GM21529 (cell line): Measurements from ENCODE around the gene APOC4.
"Not testable (repeated sequence)": the region's sequence is repeated elsewhere in the genome, so short reads cannot be mapped to it uniquely, and the experiment has no call there.

Source experiments
- ATAC-seq: cut with Tn5 transposase; IDR thresholded peaks from one replicate; pipeline ENCODE4 v1.9.1; 2021; ENCODE audit not compliant: unreplicated experiment

Gene APOC4

GRCh38 chr19:44914433-44915206 is 27.4 kb upstream of the APOC4 start, which contains the start of gene APOC1:
APOC1 (plus strand) TSS chr19:44914608; CDS start chr19:44914892, 284 bp downstream.
- ATAC-seq: peak; percentile 94

DNA sequence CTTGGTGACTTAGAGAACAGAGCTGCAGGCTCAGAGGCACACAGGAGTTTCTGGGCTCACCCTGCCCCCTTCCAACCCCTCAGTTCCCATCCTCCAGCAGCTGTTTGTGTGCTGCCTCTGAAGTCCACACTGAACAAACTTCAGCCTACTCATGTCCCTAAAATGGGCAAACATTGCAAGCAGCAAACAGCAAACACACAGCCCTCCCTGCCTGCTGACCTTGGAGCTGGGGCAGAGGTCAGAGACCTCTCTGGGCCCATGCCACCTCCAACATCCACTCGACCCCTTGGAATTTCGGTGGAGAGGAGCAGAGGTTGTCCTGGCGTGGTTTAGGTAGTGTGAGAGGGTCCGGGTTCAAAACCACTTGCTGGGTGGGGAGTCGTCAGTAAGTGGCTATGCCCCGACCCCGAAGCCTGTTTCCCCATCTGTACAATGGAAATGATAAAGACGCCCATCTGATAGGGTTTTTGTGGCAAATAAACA is 17.8 kb upstream of the APOC4 start:
- ATAC-seq: no peak

DNA sequence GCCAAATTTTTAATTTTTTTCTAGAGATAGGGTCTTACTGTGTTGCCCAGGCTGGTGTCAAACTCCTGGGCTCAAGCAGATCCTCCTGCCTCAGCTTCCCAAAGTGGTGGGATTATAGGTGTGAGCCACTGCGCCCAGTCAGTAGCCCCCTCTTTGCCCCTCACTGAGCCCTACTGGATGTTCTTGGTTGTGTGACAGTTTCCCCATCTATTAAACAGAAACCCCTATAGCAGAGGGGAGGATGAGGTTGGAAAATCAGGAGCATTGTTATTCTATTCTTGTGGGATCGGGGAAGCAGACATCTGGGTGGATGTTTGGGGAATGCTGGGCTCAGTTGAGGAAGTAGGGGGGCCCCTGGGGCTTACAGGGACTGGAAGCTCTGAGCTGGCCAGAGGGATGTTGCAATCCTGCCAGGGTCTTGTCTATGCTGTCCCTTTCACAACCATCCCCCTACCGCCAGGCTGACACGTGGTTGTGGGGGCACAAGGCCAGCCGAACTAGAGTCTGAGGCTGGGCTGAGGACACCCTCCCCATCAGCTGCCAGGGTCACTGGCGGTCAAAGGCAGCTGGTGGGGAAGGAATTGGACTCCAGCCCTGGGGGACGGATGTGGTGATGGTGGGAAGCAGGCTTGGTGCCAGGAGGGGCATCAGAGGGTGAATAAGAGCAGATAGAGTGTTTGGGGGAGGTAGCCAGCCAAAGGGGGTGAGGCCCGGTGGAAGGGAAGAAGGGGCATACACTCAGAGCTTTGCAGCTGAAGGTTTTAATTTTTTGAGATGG is 16.7 kb upstream of the APOC4 start:
- no peak for ATAC-seq

DNA sequence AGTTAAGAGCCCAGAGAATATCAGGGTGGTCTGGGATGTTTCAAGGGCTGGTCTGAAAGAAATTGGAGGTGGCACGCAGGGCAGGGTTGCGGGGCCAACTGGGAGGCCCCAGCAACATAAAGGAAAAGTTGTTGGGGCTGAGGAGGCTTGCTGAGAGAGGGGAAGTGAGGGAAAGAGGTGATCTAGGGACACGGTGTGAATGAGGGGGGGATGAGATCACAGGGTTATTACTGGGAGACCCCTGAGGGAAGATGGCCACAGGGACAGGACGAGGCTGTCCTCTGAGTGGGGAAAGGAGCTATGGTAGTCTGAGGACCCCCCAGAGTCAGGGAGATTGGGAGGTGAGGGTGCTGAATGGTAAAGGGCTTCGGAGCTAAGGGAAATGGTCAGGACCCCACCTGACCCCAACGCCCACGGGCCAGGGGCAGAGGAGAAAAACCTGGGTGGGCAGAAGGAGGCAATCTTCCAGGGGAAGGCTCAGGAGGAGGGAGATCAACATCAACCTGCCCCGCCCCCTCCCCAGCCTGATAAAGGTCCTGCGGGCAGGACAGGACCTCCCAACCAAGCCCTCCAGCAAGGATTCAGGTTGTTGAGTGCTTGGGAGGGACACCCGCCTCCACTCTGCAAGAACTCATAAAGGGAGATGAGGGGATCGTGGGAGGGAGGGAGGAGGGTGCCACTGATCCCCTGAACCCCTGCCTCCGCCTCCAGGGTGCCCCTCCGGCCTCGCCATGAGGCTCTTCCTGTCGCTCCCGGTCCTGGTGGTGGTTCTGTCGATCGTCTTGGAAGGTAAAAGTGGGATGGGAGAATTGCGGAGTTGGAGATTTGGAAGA is 15.6 kb upstream of the APOC4 start:
- ATAC-seq: not testable (repeated sequence)

GRCh38 chr19:44927746-44928145 is 14.3 kb upstream of the APOC4 start:
- no peak for ATAC-seq

- no peak for ATAC-seq
Measured at GRCh38 chr19:44930088-44930487, 11.9 kb upstream of the APOC4 start.

GRCh38 chr19:44931541-44931940 is 10.5 kb upstream of the APOC4 start:
- no peak for ATAC-seq

GRCh38 chr19:44939668-44940067 is 2.4 kb upstream of the APOC4 start:
- ATAC-seq: no peak

- ATAC-seq: peak; percentile 80
Measured at GRCh38 chr19:44943801-44944249, 1.8 kb downstream of the APOC4 start.

- no peak for ATAC-seq
Measured at GRCh38 chr19:44947041-44947581, 5.1 kb downstream of the APOC4 start.

- no peak for ATAC-seq
Measured at GRCh38 chr19:44948237-44948636, 6.2 kb downstream of the APOC4 start.

DNA sequence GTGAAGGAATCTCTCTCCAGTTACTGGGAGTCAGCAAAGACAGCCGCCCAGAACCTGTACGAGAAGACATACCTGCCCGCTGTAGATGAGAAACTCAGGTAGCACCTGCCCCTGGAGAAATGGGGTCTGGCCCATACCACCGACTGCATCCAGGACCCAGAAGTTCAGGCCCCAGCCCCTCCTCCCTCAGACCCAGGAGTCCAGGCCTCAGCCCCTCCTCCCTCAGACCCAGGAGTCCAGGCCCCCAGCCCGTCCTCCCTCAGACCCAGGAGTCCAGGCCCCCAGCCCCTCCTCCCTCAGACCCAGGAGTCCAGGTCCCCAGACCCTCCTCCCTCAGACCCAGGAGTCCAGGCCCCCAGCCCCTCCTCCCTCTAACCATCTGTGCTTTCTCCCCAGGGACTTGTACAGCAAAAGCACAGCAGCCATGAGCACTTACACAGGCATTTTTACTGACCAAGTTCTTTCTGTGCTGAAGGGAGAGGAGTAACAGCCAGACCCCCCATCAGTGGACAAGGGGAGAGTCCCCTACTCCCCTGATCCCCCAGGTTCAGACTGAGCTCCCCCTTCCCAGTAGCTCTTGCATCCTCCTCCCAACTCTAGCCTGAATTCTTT is 6.8 kb downstream of the APOC4 start:
- ATAC-seq: no peak

DNA sequence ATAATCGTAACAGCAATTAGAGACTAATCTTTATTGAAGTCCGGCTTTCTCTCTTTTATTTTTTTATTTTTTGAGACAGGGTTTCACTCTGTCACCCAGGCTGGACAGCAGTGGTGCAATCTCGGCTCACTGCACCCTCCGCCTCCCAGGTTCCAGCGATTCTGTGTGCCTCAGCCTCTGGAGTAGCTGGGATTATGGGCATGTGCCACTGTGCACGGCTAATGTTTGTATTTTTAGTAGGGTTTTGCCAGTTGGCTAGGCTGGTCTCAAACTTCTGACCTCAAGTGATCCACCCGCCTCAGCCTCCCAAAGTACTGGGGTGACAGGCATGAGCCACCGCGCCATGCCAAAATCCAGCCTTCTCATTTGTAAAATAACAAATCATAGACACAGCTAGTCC is 7.5 kb downstream of the APOC4 start:
- no peak for ATAC-seq

DNA sequence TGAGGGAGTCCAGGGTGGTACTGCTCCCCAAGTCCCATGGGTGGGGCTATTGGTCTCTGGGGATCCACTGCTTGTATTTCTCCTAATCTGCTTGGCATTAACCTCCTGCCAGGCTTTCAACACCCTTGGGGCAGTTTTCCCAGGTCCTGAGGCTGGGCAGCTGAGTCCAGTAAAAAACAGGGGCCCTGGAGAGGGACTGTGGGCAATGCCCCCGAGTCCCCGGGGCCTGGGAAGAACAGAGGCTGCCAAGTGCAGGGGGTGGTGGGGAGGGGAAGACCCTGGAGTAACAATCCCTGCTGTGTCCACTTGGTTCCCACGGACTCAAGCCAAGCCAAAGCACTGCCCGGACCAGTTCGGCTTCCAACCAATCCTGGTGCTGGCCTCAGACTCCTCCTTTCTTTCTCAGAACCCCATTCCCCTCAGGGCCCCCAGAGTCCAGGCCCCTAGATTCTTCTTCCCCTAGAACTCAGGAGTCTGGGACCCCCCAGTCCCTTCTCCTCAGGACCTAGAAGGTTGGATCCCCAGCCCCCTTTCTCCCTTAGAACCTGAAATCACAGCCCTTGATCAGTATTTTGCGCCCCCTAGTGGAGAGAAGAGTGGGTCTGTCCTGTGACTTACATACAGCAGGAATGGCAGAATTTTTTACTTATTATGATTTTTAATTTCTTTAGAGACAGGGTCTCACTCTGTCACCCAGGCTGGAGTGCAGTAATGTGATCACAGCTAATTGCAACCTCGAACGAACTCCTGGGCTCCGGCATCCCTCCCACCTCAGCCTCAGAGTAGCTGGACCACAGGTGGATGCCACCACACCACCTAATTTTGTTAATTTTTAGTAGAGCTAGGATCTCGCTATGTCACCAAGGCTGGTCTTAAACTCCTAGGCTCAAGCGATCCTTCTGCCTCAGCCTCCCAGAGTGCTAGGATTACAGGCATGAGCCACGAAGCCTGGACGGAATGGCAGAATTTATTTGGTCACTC is 9.4 kb downstream of the APOC4 start:
- no peak for ATAC-seq

DNA sequence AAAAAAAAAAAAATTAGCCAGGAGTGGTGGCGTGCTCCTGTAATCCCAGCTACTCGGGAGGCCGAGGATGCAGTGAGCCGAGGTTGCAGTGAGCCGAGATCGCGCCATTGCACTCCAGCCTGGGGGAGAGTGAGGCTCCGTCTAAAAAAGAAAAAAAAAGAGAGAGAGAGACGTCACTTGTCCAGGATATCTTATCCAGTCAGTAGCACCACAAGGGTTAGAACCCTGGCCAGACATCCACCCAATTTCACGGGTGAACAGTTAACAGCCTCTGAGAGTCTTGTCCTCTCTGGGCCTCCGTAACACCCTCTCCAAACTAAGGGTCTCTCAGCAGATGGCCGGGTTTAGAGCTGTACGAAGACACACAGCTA is 12.2 kb downstream of the APOC4 start:
- no peak for ATAC-seq

DNA sequence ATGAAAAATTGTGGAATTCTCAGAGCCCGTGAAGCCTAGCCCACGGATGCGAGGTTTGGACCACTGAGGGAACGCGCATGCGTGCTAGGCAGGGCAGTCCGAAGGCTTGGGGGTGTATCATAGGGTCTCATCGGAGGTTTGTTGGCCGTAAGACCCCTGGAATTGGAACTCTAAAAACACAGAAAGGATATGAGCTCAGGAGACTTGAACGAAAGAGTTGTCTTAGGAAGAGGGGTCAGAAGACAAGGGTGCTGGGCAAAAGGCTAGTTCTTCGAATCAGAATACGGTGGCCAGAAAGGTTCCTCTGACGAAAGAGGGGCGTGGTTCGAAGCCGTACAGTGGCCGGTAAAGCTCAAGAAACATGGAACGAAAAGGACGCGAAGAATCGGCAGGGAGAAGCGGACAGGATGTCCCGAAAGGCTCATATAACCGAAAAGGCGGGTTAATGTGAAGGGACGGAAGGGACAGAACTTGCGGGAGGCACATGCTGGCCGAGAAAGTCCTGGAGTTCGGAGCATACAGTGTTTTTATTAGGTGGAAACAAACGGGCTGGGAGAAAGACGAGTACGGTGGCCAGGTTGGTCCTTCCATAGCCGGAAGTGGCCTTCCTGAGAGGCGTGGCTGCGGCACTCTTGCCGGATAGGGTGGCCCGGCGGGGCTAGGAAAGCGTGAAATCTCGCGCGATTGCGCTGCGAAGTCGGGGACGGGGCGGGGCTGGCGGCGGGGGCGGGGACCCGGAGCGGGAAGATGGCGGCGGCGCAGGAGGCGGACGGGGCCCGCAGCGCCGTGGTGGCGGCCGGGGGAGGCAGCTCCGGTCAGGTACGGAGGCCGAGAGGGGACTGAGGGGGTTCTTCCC is 12.8 kb downstream of the APOC4 start, which contains the start of gene CLPTM1:
CLPTM1 (plus strand) TSS at position 732 of the 856 bp plus-strand sequence; CDS start at position 748, 16 bp downstream.
- ATAC-seq: peak; percentile 70

GRCh38 chr19:44955505-44956439 is 13.7 kb downstream of the APOC4 start:
- ATAC-seq: no peak
